GM12878 (cell line): ENCODE measurements around the gene UBE2E2. TPM values are rescaled to one million over a fixed set of nuclear protein-coding genes. Genes with fewer than 3 reads are reported as not detected.

ENCODE experiments used
- ATAC-seq: fragments of 200-7000 bp; cut with Tn5 transposase; 3 replicates; pipeline ENCODE4 v1.9.1; 2020; ENCODE audit warnings: mild to moderate bottlenecking, moderate library complexity
- BruUV-seq: library from RNA; stranded (reverse); fragments of 400-500 nt; replicated peaks from 2 replicates; lab custom pipeline; 2021; lab: Mats Ljungman, UMichigan
- CTCF ChIA-PET: fragments of 300-600 bp; sonication (Branson Sonifier 250); formaldehyde crosslinking; extraction: SDS; loops from one replicate; lab custom pipeline; 2021; ENCODE audit warnings: inconsistent platforms; lab: Yijun Ruan, JAX
- POLR2A ChIA-PET: fragments of 350-600 bp; formaldehyde crosslinking; extraction: SDS; loops from one replicate; lab custom pipeline; 2021; ENCODE audit warnings: inconsistent platforms; lab: Charles Lee
- RAD21 ChIA-PET: fragments of 300-600 bp; sonication (Branson Sonifier 250); formaldehyde crosslinking; loops from one replicate; lab custom pipeline; 2023; ENCODE audit warnings: antibody characterized with exemption; ENCODE audit not compliant: unreplicated experiment; lab: Charles Lee
- SMC1A ChIA-PET: fragments of 300-600 bp; sonication (Branson Sonifier 250); formaldehyde crosslinking; loops from one replicate; lab custom pipeline; 2023; ENCODE audit not compliant: unreplicated experiment, uncharacterized antibody; lab: Charles Lee
- DNase-seq: peaks from one replicate; pipeline ENCODE4 v3.0.0-alpha.2; 2011; ENCODE audit warnings: low read depth, low spot score
- FAIRE-seq: peaks from 3 replicates; lab custom pipeline; 2011; peaks lifted over from hg19 to GRCh38; lab: Jason Lieb, UNC
- H2AFZ ChIP-seq: 2 replicates; pipeline ENCODE4 v1.6.0; 2011; ENCODE audit warnings: low read depth, low read length, control low read depth; ENCODE audit not compliant: control insufficient read depth
- H3K27ac ChIP-seq: 2 replicates; pipeline ENCODE4 v1.5.1; 2011; ENCODE audit warnings: control low read depth; ENCODE audit not compliant: control insufficient read depth, insufficient read depth
- H3K27me3 ChIP-seq, 2 experiments: replicated peaks in 1 of 2; 2 replicates each; pipeline versions ENCODE4 v1.6.0 to v1.6.1; 2011; ENCODE audit warnings: low read length in 1 of 2; ENCODE audit not compliant: control insufficient read depth in 2 of 2, insufficient read depth in 2 of 2
- H3K36me3 ChIP-seq, 2 experiments: 2 replicates each; pipeline ENCODE4 v1.5.1; 2011; ENCODE audit warnings: low read length in 1 of 2; ENCODE audit not compliant: control insufficient read depth in 2 of 2, insufficient read depth in 2 of 2
- H3K4me1 ChIP-seq: 2 replicates; pipeline ENCODE4 v1.6.1; 2011; ENCODE audit warnings: mild to moderate bottlenecking, low read length, moderate library complexity, mixed read lengths; ENCODE audit not compliant: control insufficient read depth, insufficient read depth
- H3K4me2 ChIP-seq: 2 replicates; pipeline ENCODE4 v1.6.0; 2011; ENCODE audit warnings: control low read depth; ENCODE audit not compliant: control insufficient read depth, insufficient read depth
- H3K4me3 ChIP-seq: fragments of 200-600 bp; sonication (generic); 2 replicates; pipeline ENCODE4 v1.5.1; 2016
- H3K79me2 ChIP-seq: 2 replicates; pipeline ENCODE4 v1.6.0; 2011; ENCODE audit warnings: low read length; ENCODE audit not compliant: control insufficient read depth, insufficient read depth
- H3K9ac ChIP-seq: 2 replicates; pipeline ENCODE4 v1.8.0; 2011; ENCODE audit warnings: low read length, control low read depth, mixed read lengths; ENCODE audit not compliant: control insufficient read depth, insufficient read depth
- H3K9me3 ChIP-seq: replicated peaks from 3 replicates; pipeline ENCODE4 v1.5.1; 2011; ENCODE audit warnings: mild to moderate bottlenecking, low read length; ENCODE audit not compliant: control insufficient read depth, insufficient read depth
- H4K20me1 ChIP-seq: 2 replicates; pipeline ENCODE4 v1.6.0; 2011; ENCODE audit not compliant: control insufficient read depth, insufficient read depth
- FOS ChIP-seq: IDR thresholded peaks from 3 replicates; pipeline ENCODE4 v1.6.1; 2011; ENCODE audit warnings: borderline replicate concordance; ENCODE audit not compliant: insufficient read length; ENCODE audit errors: extremely low read depth
- GABPA ChIP-seq: IDR thresholded peaks from 2 replicates; pipeline ENCODE4 v1.6.1; 2014; ENCODE audit warnings: antibody characterized with exemption, low read depth, mild to moderate bottlenecking, inconsistent platforms
- HDGF ChIP-seq: fragments of 450-650 bp; IDR thresholded peaks from 2 replicates; pipeline ENCODE4 v1.6.1; 2016; ENCODE audit warnings: antibody characterized with exemption
- HSF1 ChIP-seq: fragments of 150-350 bp; IDR thresholded peaks from 2 replicates; pipeline ENCODE4 v1.6.1; 2014; ENCODE audit warnings: mild to moderate bottlenecking, low read depth, low read length
- IRF3 ChIP-seq: fragments of 450-650 bp; IDR thresholded peaks from 2 replicates; pipeline ENCODE4 v1.6.1; 2014; ENCODE audit warnings: mild to moderate bottlenecking
- KDM1A ChIP-seq: fragments of 200-600 bp; sonication (generic); IDR thresholded peaks from 2 replicates; pipeline ENCODE4 v1.6.1; 2016; ENCODE audit warnings: borderline replicate concordance
- MYB ChIP-seq: fragments of 150-350 bp; IDR thresholded peaks from 2 replicates; pipeline ENCODE4 v1.6.1; 2014; ENCODE audit warnings: mild to moderate bottlenecking, low read depth, low read length, borderline replicate concordance
- PML ChIP-seq: IDR thresholded peaks from 2 replicates; pipeline ENCODE4 v1.6.1; 2012; ENCODE audit warnings: low read length, inconsistent platforms
- RCOR1 ChIP-seq: conservative IDR thresholded peaks from 2 replicates; pipeline ENCODE4 v1.6.1; 2012; ENCODE audit warnings: low read depth, low read length, improper control_type of control experiment
- RELA ChIP-seq: fragments of 450-650 bp; IDR thresholded peaks from 2 replicates; pipeline ENCODE4 v1.8.0; 2014; ENCODE audit warnings: borderline replicate concordance; ENCODE audit not compliant: partially characterized antibody
- RELB ChIP-seq: fragments of 450-650 bp; IDR thresholded peaks from 2 replicates; pipeline ENCODE4 v1.6.1; 2017; ENCODE audit warnings: low read depth, mild to moderate bottlenecking, moderate library complexity
- REST ChIP-seq: IDR thresholded peaks from 2 replicates; pipeline ENCODE4 v1.6.1; 2012; ENCODE audit warnings: mild to moderate bottlenecking, low read depth, low read length
- SIN3A ChIP-seq: IDR thresholded peaks from 2 replicates; pipeline ENCODE4 v1.6.1; 2012; ENCODE audit warnings: low read depth, low read length, improper control_type of control experiment
- SIX5 ChIP-seq: IDR thresholded peaks from 2 replicates; pipeline ENCODE4 v1.6.1; 2011; ENCODE audit warnings: mild to moderate bottlenecking, low read depth, low read length, moderate library complexity; ENCODE audit not compliant: severe bottlenecking
- SUZ12 ChIP-seq: fragments of 200-600 bp; sonication (generic); IDR thresholded peaks from one replicate; pipeline ENCODE4 v1.6.1; 2018; ENCODE audit warnings: antibody characterized with exemption, mild to moderate bottlenecking; ENCODE audit not compliant: unreplicated experiment
- ZZZ3 ChIP-seq: IDR thresholded peaks from 2 replicates; pipeline ENCODE4 v1.6.1; 2011; ENCODE audit warnings: low read depth; ENCODE audit not compliant: control insufficient read depth, insufficient read length
- WGBS: methylation state at CpG from one replicate; pipeline ENCODE4 v1.1.6; 2016; ENCODE audit warnings: low lambda C conversion rate; ENCODE audit not compliant: insufficient replicate concordance, insufficient coverage; ENCODE audit errors: missing lambda C conversion rate; 5-methylcytosine and 5-hydroxymethylcytosine counted together
- in situ Hi-C: fragments of 300-500 bp; cut with MboI; formaldehyde crosslinking; loops from 9 replicates; pipeline ENCODE4 v1.14.3; 2018; ENCODE audit warnings: mixed read lengths
- intact Hi-C: fragments of 100-400 bp; cut with micrococcal nuclease; formaldehyde crosslinking; loops from one replicate; pipeline ENCODE4 v1.14.2; 2022; ENCODE audit not compliant: unreplicated experiment
- polyA plus RNA-seq, 11 experiments: library from polyadenylated mRNA; depleted of rRNA in 4 of 11; unstranded in 6 of 11; stranded (reverse) in 5 of 11; fragments of >200 nt; fragmentation: Nextera tagmentation in 4 of 11; fragmentation: Illumina TruSeq in 1 of 11; extraction: Ambion mirVana in 4 of 11; extraction: Trizol in 1 of 11; gene quantifications; 1 replicate in 1 of 11; 2 replicates in 10 of 11; pipeline versions ENCODE4 v1.2.1 to v1.2.3, GENCODE V29; 2011 to 2016; ENCODE audit warnings: inconsistent platforms in 2 of 11, missing spikeins in 2 of 11, low read depth in 1 of 11
- total RNA-seq, 4 experiments: library from RNA; depleted of rRNA in 3 of 4; stranded (reverse); fragments of >200 nt in 3 of 4; fragmentation: Illumina TruSeq in 1 of 4; extraction: Trizol in 1 of 4; gene quantifications; 2 replicates each; pipeline versions ENCODE4 v1.2.1 to v1.2.3, GENCODE V29; 2013 to 2021

UBE2E2 gene
- total and polyA plus RNA-seq, 10 of the 15 experiments (the other 5 are each of a cell fraction or from before 2014, with no cell fraction given), result 8.7 to 71.0 (median 36.4) TPM

DNA sequence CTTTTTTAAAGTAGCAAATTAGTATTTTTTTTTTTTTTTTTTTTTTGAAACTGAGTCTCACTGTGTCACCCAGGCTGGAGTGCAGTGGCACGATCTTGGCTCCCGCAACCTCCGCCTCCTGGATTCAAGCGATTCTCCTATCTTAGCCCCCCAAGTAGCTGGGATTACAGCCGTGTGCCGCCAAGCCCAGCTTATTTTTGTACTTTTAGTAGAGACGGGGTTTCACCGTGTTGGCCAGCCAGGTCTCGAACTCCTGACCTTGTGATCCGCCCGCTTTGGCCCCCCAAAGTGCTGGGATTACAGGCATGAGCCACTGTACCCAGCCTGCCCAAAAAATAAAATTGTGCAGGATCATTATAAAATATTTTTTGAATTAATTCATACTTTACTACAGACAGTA lies 330.5 kb downstream of the UBE2E2 start:
- Histone ChIP-seq H3K4me1 (no peaks in the 10 kb centered on the region), H3K4me3 (no peak overlapping the region), H3K27me3 (no peaks in the 10 kb centered on the region), H3K27ac (no peak overlapping the region), H4K20me1 (no peaks in the 10 kb centered on the region), H3K9me3 (no peaks in the 10 kb centered on the region), H3K36me3 (no peaks in the 10 kb centered on the region), H2AFZ (no peak overlapping the region), H3K79me2 (no peaks in the 10 kb centered on the region), H3K4me2 (no peak overlapping the region), H3K9ac (no peak overlapping the region)
- POLR2A ChIA-PET, result no interaction called here
- no peak for ATAC-seq
- SMC1A ChIA-PET, result interaction anchor here (1.0 to 1.3 kb wide), 3 partner anchors 15 to 25 kb away, joined by 3 to 4 read pairs (median 3); no protein-coding TSS in a partner anchor
- in situ Hi-C loops, result no loop called here
- CTCF ChIA-PET, result interaction anchor here (0.6 to 1.7 kb wide), 3 partner anchors 11 to 102 kb away, joined by 3 to 4 read pairs (median 3); no protein-coding TSS in a partner anchor
- intact Hi-C loops, result no loop called here
- no peak for DNase-seq
- RAD21 ChIA-PET, result no interaction called here
- WGBS, result 100% methylated on average over 11 of the region's 11 CpGs
- no peak for FAIRE-seq
- BruUV-seq, result no TSS peak
- TF ChIP-seq RELB (no peak), SUZ12 (no peak), IRF3 (no peak), HSF1 (no peak), RCOR1 (no peak), REST (no peak), ZZZ3 (no peak), SIN3A (no peak), KDM1A (no peak), RELA (no peak), PML (no peak), MYB (no peak), HDGF (no peak), SIX5 (no peak), GABPA (no peak), FOS (no peak)
